Vagina (tissue), 2 donors: ENCODE measurements around the gene GGTA1. TPM values are rescaled to one million over a fixed set of nuclear protein-coding genes. Genes with fewer than 3 reads are reported as not detected.
A peak's percentile ranks its signal among the peaks of the same experiment; 100 is the strongest.

Experiments used
- DNase-seq, 2 donors: peaks; one replicate each; pipeline ENCODE4 v3.0.0-alpha.2; 2017; ENCODE audit errors: extremely low spot score in 2 of 2
- H3K27ac ChIP-seq: fragments of 200-600 bp; sonication (generic); one replicate; pipeline ENCODE4 v1.5.1; 2019
- H3K27me3 ChIP-seq: fragments of 200-600 bp; sonication (generic); one replicate; pipeline ENCODE4 v1.5.1; 2019
- H3K36me3 ChIP-seq, 2 donors: fragments of 200-600 bp; sonication (generic); one replicate each; pipeline ENCODE4 v1.5.1; 2017 to 2019
- H3K4me1 ChIP-seq: fragments of 200-600 bp; sonication (generic); one replicate; pipeline ENCODE4 v1.5.1; 2019
- H3K4me3 ChIP-seq, 2 donors: fragments of 200-600 bp; sonication (generic); 1 replicate in 1 of 2; 2 replicates in 1 of 2; pipeline ENCODE4 v1.5.1; 2016 to 2019
- H3K9me3 ChIP-seq: fragments of 200-600 bp; sonication (generic); one replicate; pipeline ENCODE4 v1.5.1; 2019
- CTCF ChIP-seq, 3 experiments: fragments of 450-650 bp in 2 of 3; fragments of 200-600 bp in 1 of 3; sonication (generic) in 1 of 3; IDR thresholded peaks; one replicate each; pipeline ENCODE4 v1.5.1; 2017 to 2019; ENCODE audit warnings: antibody characterized with exemption in 3 of 3, mild to moderate bottlenecking in 2 of 3, moderate library complexity in 2 of 3
- POLR2A ChIP-seq, 2 donors: fragments of 450-650 bp; IDR thresholded peaks; one replicate each; pipeline ENCODE4 v1.6.1; 2017; ENCODE audit warnings: antibody characterized with exemption in 2 of 2, mild to moderate bottlenecking in 2 of 2, moderate library complexity in 2 of 2
- POLR2AphosphoS5 ChIP-seq, 2 donors: sonication (generic); formaldehyde crosslinking; IDR thresholded peaks; one replicate each; pipeline ENCODE4 v1.9.0; 2017; ENCODE audit warnings: antibody characterized with exemption in 2 of 2, mild to moderate bottlenecking in 2 of 2, low read depth in 1 of 2; ENCODE audit not compliant: insufficient read depth in 1 of 2
- intact Hi-C: fragments of 100-400 bp; cut with DNase I; formaldehyde crosslinking; loops from one replicate; pipeline ENCODE4 v1.15.1; 2023
- total RNA-seq: library from RNA; depleted of rRNA; stranded (reverse); fragments of >200 nt; gene quantifications from one replicate; pipeline ENCODE4 v1.2.3, GENCODE V29; 2016

GGTA1 gene
- total RNA-seq, 1 donor from 2014 or later: 18.4 TPM

- DNase-seq: no peak
- no peaks in the 10 kb centered on the region for H3K36me3 ChIP-seq
- peaks cover 31% of the 10 kb centered on the region for H3K4me1 ChIP-seq
- H3K27me3 ChIP-seq: no peaks in the 10 kb centered on the region
- H3K4me3 ChIP-seq: no peak overlapping the region
- intact Hi-C loops: no loop called here
- no peak for TF ChIP-seq CTCF (IDR thresholded peaks at IDR 0.05)
- TF ChIP-seq POLR2A (IDR thresholded peaks at IDR 0.05): no peak
- TF ChIP-seq POLR2AphosphoS5 (IDR thresholded peaks at IDR 0.05; ENCODE audit: insufficient read depth in 1 of 2, low read depth in 1 of 2): no peak
- no peaks in the 10 kb centered on the region for H3K9me3 ChIP-seq
- H3K27ac ChIP-seq: peak overlapping the region; percentile 36
These were observed 14.8 kb downstream of the GGTA1 start for GRCh38 chr9:121484651-121485446.

GRCh38 chr9:121483473-121484031 is 16.1 kb downstream of the GGTA1 start:
- Histone ChIP-seq H3K4me3 (no peak overlapping the region), H3K36me3 (no peaks in the 10 kb centered on the region), H3K4me1 (peaks cover 41% of the 10 kb centered on the region), H3K9me3 (no peaks in the 10 kb centered on the region), H3K27ac (peak overlapping the region; percentile 21), H3K27me3 (no peaks in the 10 kb centered on the region)
- DNase-seq: no peak
- TF ChIP-seq POLR2AphosphoS5 (IDR thresholded peaks at IDR 0.05; ENCODE audit: insufficient read depth in 1 of 2, low read depth in 1 of 2): peak in 1 of 2 donors; percentile 53
- no peak for TF ChIP-seq CTCF (IDR thresholded peaks at IDR 0.05)
- intact Hi-C loops: no loop called here

DNA sequence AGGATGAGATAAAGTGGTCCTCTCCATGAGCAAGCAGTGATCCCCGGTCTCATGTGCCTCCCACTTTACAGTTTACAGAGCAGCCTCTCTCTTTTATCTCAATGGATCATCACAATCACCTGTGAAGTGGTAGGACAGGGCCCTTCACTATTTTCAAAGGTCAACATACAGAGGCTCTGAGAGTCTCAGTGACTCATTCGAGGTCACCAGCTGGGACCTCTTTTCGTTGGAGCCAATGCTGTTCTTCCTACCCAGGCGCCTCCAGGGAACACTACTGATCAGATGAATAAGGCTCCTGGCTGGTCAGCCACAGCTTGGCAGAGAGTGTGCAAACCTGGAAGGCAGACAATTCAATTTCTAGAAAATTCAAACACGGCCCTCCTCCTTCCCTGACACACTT is 16.6 kb downstream of the GGTA1 start:
- DNase-seq: no peak
- TF ChIP-seq POLR2AphosphoS5 (IDR thresholded peaks at IDR 0.05; ENCODE audit: insufficient read depth in 1 of 2, low read depth in 1 of 2): no peak
- no peak for TF ChIP-seq POLR2A (IDR thresholded peaks at IDR 0.05)
- TF ChIP-seq CTCF (IDR thresholded peaks at IDR 0.05): no peak
- H3K27me3 ChIP-seq: no peaks in the 10 kb centered on the region
- no peak overlapping the region for H3K4me3 ChIP-seq
- intact Hi-C loops: no loop called here
- peak overlapping the region; percentile 21 for H3K27ac ChIP-seq
- peaks cover 41% of the 10 kb centered on the region for H3K4me1 ChIP-seq
- no peaks in the 10 kb centered on the region for H3K36me3 ChIP-seq
- no peaks in the 10 kb centered on the region for H3K9me3 ChIP-seq

DNA sequence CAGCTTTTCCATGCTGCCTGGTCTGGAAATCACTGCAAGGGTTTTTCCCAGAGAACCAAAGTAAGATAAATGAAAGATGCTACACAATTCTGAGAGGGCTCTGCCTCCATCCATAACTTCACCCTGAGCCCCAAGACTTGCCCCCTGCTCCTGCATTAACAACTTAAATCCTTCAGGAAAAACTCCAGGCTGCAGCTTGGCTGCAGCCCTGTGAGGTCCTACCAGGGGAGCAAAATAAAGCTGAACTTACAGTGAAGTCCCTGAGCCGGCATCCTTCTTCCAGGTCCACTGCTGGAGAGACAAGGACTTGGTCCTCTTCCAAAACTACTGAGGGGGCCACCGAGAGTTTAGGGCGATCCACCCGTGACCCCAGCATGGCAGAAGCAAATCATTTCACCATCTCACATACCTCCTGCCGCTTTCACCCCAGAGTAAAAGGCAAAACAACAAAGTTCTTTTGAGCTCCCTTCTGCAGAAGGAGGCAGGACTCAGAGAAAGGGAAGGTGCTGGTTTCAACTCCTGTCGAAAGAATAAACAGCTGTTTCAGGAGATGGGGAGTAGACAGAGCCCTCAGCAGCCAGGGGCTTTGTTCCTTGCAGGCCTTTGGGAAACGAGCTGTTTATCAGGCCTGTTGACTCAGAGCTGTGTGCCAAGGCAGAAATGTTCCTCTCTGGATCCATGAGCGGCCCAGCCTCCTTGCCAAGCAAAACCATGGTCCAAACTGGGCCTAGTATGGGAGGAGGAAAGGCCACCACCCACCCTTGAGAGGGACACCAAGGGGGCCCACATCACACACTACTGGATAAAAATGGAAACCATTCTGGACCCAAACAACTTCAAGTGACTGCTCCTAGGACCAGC is 20.6 kb downstream of the GGTA1 start:
- Histone ChIP-seq H3K36me3 (no peaks in the 10 kb centered on the region), H3K27ac (no peak overlapping the region), H3K4me1 (peaks cover 29% of the 10 kb centered on the region), H3K9me3 (no peaks in the 10 kb centered on the region), H3K4me3 (no peak overlapping the region), H3K27me3 (no peaks in the 10 kb centered on the region)
- DNase-seq: no peak
- TF ChIP-seq POLR2A (IDR thresholded peaks at IDR 0.05): no peak
- TF ChIP-seq CTCF (IDR thresholded peaks at IDR 0.05): no peak
- no peak for TF ChIP-seq POLR2AphosphoS5 (IDR thresholded peaks at IDR 0.05; ENCODE audit: insufficient read depth in 1 of 2, low read depth in 1 of 2)
- intact Hi-C loops: no loop called here
